SK-N-SH (cell line): Measurements from ENCODE around the gene WNT16. TPM values are rescaled to one million over a fixed set of nuclear protein-coding genes. Genes with fewer than 3 reads are reported as not detected.
A peak's percentile ranks its signal among the peaks of the same experiment; 100 is the strongest.

Source experiments
- CTCF ChIA-PET: fragments of 300-600, 350-600 bp; formaldehyde crosslinking; extraction: SDS; loops from one replicate; lab custom pipeline; 2021; lab: Yijun Ruan, JAX
- POLR2A ChIA-PET: fragments of 350-600 bp; sonication (Branson Sonifier 250); formaldehyde crosslinking; extraction: SDS; loops from one replicate; lab custom pipeline; 2020; ENCODE audit warnings: antibody characterized with exemption, inconsistent platforms; lab: Yijun Ruan, JAX
- DNase-seq: peaks from one replicate; pipeline ENCODE4 v3.0.0; 2012
- H2AFZ ChIP-seq: fragments of 200-600 bp; sonication (generic); 2 replicates; pipeline ENCODE4 v1.8.1; 2016; ENCODE audit warnings: antibody characterized with exemption, mild to moderate bottlenecking, low read depth
- H3F3A ChIP-seq: fragments of 200-600 bp; sonication (generic); replicated peaks from 2 replicates; pipeline ENCODE3; 2016; ENCODE audit warnings: antibody characterized with exemption, mild to moderate bottlenecking; ENCODE audit not compliant: insufficient read depth
- H3K27ac ChIP-seq, 2 experiments: fragments of 200-500 bp in 1 of 2; fragments of 200-600 bp in 1 of 2; sonication (Bioruptor generic) in 1 of 2; sonication (generic), shearing (Covaris generic) in 1 of 2; 2 replicates each; pipeline versions ENCODE4 v1.5.1 to v1.6.1; 2014 to 2016; ENCODE audit warnings: low read depth in 2 of 2, inconsistent platforms in 1 of 2, low read length in 1 of 2, mild to moderate bottlenecking in 1 of 2, mixed read lengths in 1 of 2
- H3K27me3 ChIP-seq: fragments of 200-600 bp; sonication (generic), shearing (Covaris generic); 2 replicates; pipeline ENCODE4 v1.6.1; 2016; ENCODE audit warnings: mixed run types; ENCODE audit not compliant: insufficient read depth
- H3K36me3 ChIP-seq, 2 experiments: fragments of 200-500 bp in 1 of 2; fragments of 200-600 bp in 1 of 2; sonication (Bioruptor generic) in 1 of 2; sonication (generic) in 1 of 2; replicated peaks in 1 of 2; 2 replicates each; pipeline versions ENCODE3 to v1.5.1; 2014 to 2016; ENCODE audit warnings: low read length in 1 of 2, mild to moderate bottlenecking in 1 of 2; ENCODE audit not compliant: insufficient read depth in 2 of 2, control insufficient read depth in 1 of 2
- H3K4me1 ChIP-seq, 2 experiments: fragments of 200-500 bp in 1 of 2; fragments of 200-600 bp in 1 of 2; sonication (Bioruptor generic) in 1 of 2; sonication (generic), shearing (Covaris generic) in 1 of 2; 2 replicates each; pipeline versions ENCODE4 v1.5.1 to v1.6.1; 2014 to 2016; ENCODE audit warnings: low read depth in 1 of 2, low read length in 1 of 2, mixed run types in 1 of 2; ENCODE audit not compliant: insufficient read depth in 2 of 2, control insufficient read depth in 1 of 2
- H3K4me2 ChIP-seq: fragments of 200-600 bp; sonication (generic), shearing (Covaris generic); 2 replicates; pipeline ENCODE4 v1.6.1; 2017; ENCODE audit warnings: mixed run types
- H3K4me3 ChIP-seq, 2 experiments: fragments of 200-500 bp in 1 of 2; fragments of 200-600 bp in 1 of 2; sonication (Bioruptor generic) in 1 of 2; sonication (generic), shearing (Covaris generic) in 1 of 2; 2 replicates each; pipeline versions ENCODE4 v1.5.1 to v1.8.1; 2014 to 2016; ENCODE audit warnings: low read depth in 2 of 2, inconsistent platforms in 1 of 2, low read length in 1 of 2, mild to moderate bottlenecking in 1 of 2, mixed read lengths in 1 of 2, moderate library complexity in 1 of 2
- H3K79me2 ChIP-seq: fragments of 200-600 bp; sonication (generic); 2 replicates; pipeline ENCODE4 v1.8.1; 2017; ENCODE audit warnings: mild to moderate bottlenecking; ENCODE audit not compliant: insufficient read depth
- H3K9ac ChIP-seq: fragments of 200-600 bp; sonication (generic); 2 replicates; pipeline ENCODE4 v1.6.1; 2017; ENCODE audit warnings: mixed run types
- H3K9me2 ChIP-seq: fragments of 200-600 bp; sonication (generic); 2 replicates; pipeline ENCODE4 v1.6.1; 2017; ENCODE audit warnings: mixed run types
- H3K9me3 ChIP-seq: fragments of 200-600 bp; sonication (generic); 2 replicates; pipeline ENCODE4 v1.6.1; 2017; ENCODE audit warnings: mixed run types, mild to moderate bottlenecking, moderate library complexity
- H4K20me1 ChIP-seq: fragments of 200-600 bp; sonication (generic); 2 replicates; pipeline ENCODE4 v1.6.1; 2017; ENCODE audit warnings: mild to moderate bottlenecking, mixed run types; ENCODE audit not compliant: insufficient read depth
- CHD2 ChIP-seq: fragments of 150-350 bp; IDR thresholded peaks from 2 replicates; pipeline ENCODE4 v1.6.1; 2018; ENCODE audit warnings: low read length; ENCODE audit not compliant: partially characterized antibody
- ELF1 ChIP-seq: IDR thresholded peaks from 2 replicates; pipeline ENCODE4 v1.4.0; 2012
- EP300 ChIP-seq, 2 experiments: IDR thresholded peaks; 2 replicates each; pipeline versions ENCODE4 v1.4.0 to v1.6.1; 2012; ENCODE audit warnings: borderline replicate concordance in 1 of 2, low read depth in 1 of 2, low read length in 1 of 2
- FOXJ3 ChIP-seq: sonication (generic); formaldehyde crosslinking; IDR thresholded peaks from 2 replicates; pipeline ENCODE4 v1.5.1; 2020; ENCODE audit warnings: mild to moderate bottlenecking, missing genetic modification reagents
- GATA2 ChIP-seq: sonication (generic); formaldehyde crosslinking; IDR thresholded peaks from 2 replicates; pipeline ENCODE4 v1.5.0; 2020; ENCODE audit warnings: mild to moderate bottlenecking, missing genetic modification reagents
- IRF3 ChIP-seq: fragments of 150-350 bp; IDR thresholded peaks from 2 replicates; pipeline ENCODE4 v1.6.1; 2016; ENCODE audit warnings: mild to moderate bottlenecking, low read depth, low read length
- MAX ChIP-seq: IDR thresholded peaks from 2 replicates; pipeline ENCODE4 v1.4.0; 2012; ENCODE audit warnings: low read depth
- MXI1 ChIP-seq: IDR thresholded peaks from 2 replicates; pipeline ENCODE4 v1.6.1; 2012; ENCODE audit warnings: mild to moderate bottlenecking, low read depth, low read length, improper control_type of control experiment
- NRF1 ChIP-seq: IDR thresholded peaks from 2 replicates; pipeline ENCODE4 v1.6.1; 2012; ENCODE audit warnings: low read depth, mild to moderate bottlenecking, low read length
- POLR2AphosphoS5 ChIP-seq: IDR thresholded peaks from 2 replicates; pipeline ENCODE4 v1.6.1; 2012; ENCODE audit warnings: low read depth, low read length
- RAD21 ChIP-seq: IDR thresholded peaks from 2 replicates; pipeline ENCODE4 v1.6.1; 2012; ENCODE audit warnings: mild to moderate bottlenecking, low read length
- RCOR1 ChIP-seq: fragments of 150-350 bp; IDR thresholded peaks from 2 replicates; pipeline ENCODE4 v1.6.1; 2017; ENCODE audit warnings: antibody characterized with exemption, low read length
- REST ChIP-seq: IDR thresholded peaks from 2 replicates; pipeline ENCODE4 v1.6.1; 2012; ENCODE audit warnings: mild to moderate bottlenecking, low read depth, low read length, moderate library complexity
- SMC3 ChIP-seq: IDR thresholded peaks from 2 replicates; pipeline ENCODE4 v1.6.1; 2012; ENCODE audit warnings: low read depth, low read length, improper control_type of control experiment
- TCF12 ChIP-seq: IDR thresholded peaks from 2 replicates; pipeline ENCODE4 v1.4.0; 2012
- TEAD4 ChIP-seq: IDR thresholded peaks from 2 replicates; pipeline ENCODE4 v1.4.0; 2012; ENCODE audit warnings: mild to moderate bottlenecking, borderline replicate concordance; ENCODE audit not compliant: insufficient read depth
- YY1 ChIP-seq: IDR thresholded peaks from 2 replicates; pipeline ENCODE4 v1.4.0; 2012; ENCODE audit warnings: low read depth, mild to moderate bottlenecking
- WGBS: methylation state at CpG from one replicate; pipeline ENCODE4 v1.1.6; 2017; ENCODE audit warnings: low lambda C conversion rate; 5-methylcytosine and 5-hydroxymethylcytosine counted together
- polyA plus RNA-seq, 3 experiments: library from polyadenylated mRNA; depleted of rRNA; stranded (reverse); fragments of >200 nt; gene quantifications; 2 replicates each; pipeline ENCODE4 v1.2.3, GENCODE V29; 2012

Gene WNT16
- polyA plus RNA-seq, 1 of the 3 experiments (the other 2 are of a cell fraction), result 0.05 TPM

GRCh38 chr7:121302214-121302745 is 26.5 kb upstream of the WNT16 start (continued):
- TF ChIP-seq REST, result no peak
- no peak for TF ChIP-seq NRF1

- TF ChIP-seq SMC3 (no peak), RAD21 (peak; percentile 42)
- Histone ChIP-seq H3K4me2 (no peak overlapping the region), H3K4me1 (peaks cover 0 to 47% of the 10 kb centered on the region in 2 experiments; a peak in 2 of 4 replicates), H3K27me3 (no peaks in the 10 kb centered on the region), H3K36me3 (no peaks in the 10 kb centered on the region), H3F3A (no peaks in the 10 kb centered on the region), H3K9me3 (no peaks in the 10 kb centered on the region), H3K4me3 (no peak overlapping the region), H3K79me2 (no peaks in the 10 kb centered on the region), H3K9ac (no peak overlapping the region), H3K27ac (peak overlapping the region in 1 of 2 experiments; percentile 94; a peak in 2 of 4 replicates), H4K20me1 (no peaks in the 10 kb centered on the region), H3K9me2 (no peaks in the 10 kb centered on the region), H2AFZ (no peak overlapping the region)
- POLR2A ChIA-PET, result interaction anchor here (0.7 kb wide), 1 partner anchor 59 kb away, joined by 3 read pairs; no protein-coding TSS in a partner anchor
- CTCF ChIA-PET, result interaction anchor here (0.8 to 2.1 kb wide), 5 partner anchors 21 to 195 kb away, joined by 3 to 8 read pairs (median 5); no protein-coding TSS in a partner anchor
- DNase-seq, result no peak
- WGBS, result 83% methylated on average over 6 of the region's 6 CpGs
These were observed 25.2 kb upstream of the WNT16 start for GRCh38 chr7:121303422-121304101.

GRCh38 chr7:121304102-121304658 is 24.6 kb upstream of the WNT16 start:
- no peak overlapping the region for H3K9ac ChIP-seq
- no peaks in the 10 kb centered on the region for H3K9me3 ChIP-seq
- H3K36me3 ChIP-seq, result no peaks in the 10 kb centered on the region
- no peak overlapping the region for H2AFZ ChIP-seq
- no peaks in the 10 kb centered on the region for H3F3A ChIP-seq
- H3K27ac ChIP-seq, result peak overlapping the region in 1 of 2 experiments; percentile 94; a peak in 2 of 4 replicates
- H3K9me2 ChIP-seq, result no peaks in the 10 kb centered on the region
- peak; percentile 56 for DNase-seq
- no peaks in the 10 kb centered on the region for H3K79me2 ChIP-seq
- WGBS, result 67% methylated on average over 1 of the region's 1 CpG
- no peak overlapping the region for H3K4me3 ChIP-seq
- ChIA-PET CTCF (interaction anchor here (0.8 to 2.1 kb wide), 6 partner anchors 20 to 223 kb away, joined by 3 to 8 read pairs (median 4); no protein-coding TSS in a partner anchor), POLR2A (interaction anchor here (0.7 kb wide), 1 partner anchor 60 kb away, joined by 3 read pairs; no protein-coding TSS in a partner anchor)
- peaks cover 0 to 47% of the 10 kb centered on the region in 2 experiments; a peak in 2 of 4 replicates for H3K4me1 ChIP-seq
- no peak overlapping the region for H3K4me2 ChIP-seq
- H4K20me1 ChIP-seq, result no peaks in the 10 kb centered on the region
- H3K27me3 ChIP-seq, result no peaks in the 10 kb centered on the region
- TF ChIP-seq ELF1, result no peak
- peak; percentile 74 for TF ChIP-seq TCF12
- TF ChIP-seq MXI1, result 0 out of 2 replicates have a peak, but pooled peaks have one; percentile 35
- TF ChIP-seq YY1, result no peak
- peak; percentile 81 for TF ChIP-seq RCOR1
- TF ChIP-seq SMC3, result no peak
- 0 out of 2 replicates have a peak, but pooled peaks have one; percentile 21 for TF ChIP-seq POLR2AphosphoS5
- TF ChIP-seq IRF3, result no peak
- TF ChIP-seq FOXJ3 (CRISPR knock-in tag), result 0 out of 2 replicates have a peak, but pooled peaks have one; percentile 52
- peak; percentile 71 for TF ChIP-seq GATA2
- TF ChIP-seq RAD21, result no peak
- peak; percentile 71 for TF ChIP-seq CHD2
- TF ChIP-seq EP300 (IDR thresholded peaks at IDR 0.05; ENCODE audit: borderline replicate concordance in 1 of 2, low read depth in 1 of 2, low read length in 1 of 2), result peak in 1 of 2 experiments; percentile 85; a peak in 2 of 4 replicates
- TF ChIP-seq MAX, result no peak
- peak; percentile 13; the same call in 1 of the 2 replicates for TF ChIP-seq TEAD4
